ENCODE measurements around the gene OR2Z1. TPM values are rescaled to one million over a fixed set of nuclear protein-coding genes. Genes with fewer than 3 reads are reported as not detected.
"Not testable (repeated sequence)": the region's sequence is repeated elsewhere in the genome, so short reads cannot be mapped to it uniquely, and the experiment has no call there.

OR2Z1 gene
- total and polyA plus RNA-seq, 12 donors = not detected

GRCh38 chr19:8722032-8722431 is 598 bp downstream of the OR2Z1 start:
- no peak overlapping the region for H3K27ac ChIP-seq
- H3K9me3 ChIP-seq (replicated peaks in 1 of 3) = no peaks in the 10 kb centered on the region
- WGBS, 4 donors = 33 to 47% (median 40%) methylated on average over 2 of the region's 2 CpGs
- H3K36me3 ChIP-seq (replicated peaks in 1 of 2) = no peaks in the 10 kb centered on the region
- no peaks in the 10 kb centered on the region for H3K27me3 ChIP-seq
- H3K4me3 ChIP-seq = no peak overlapping the region
- no peaks in the 10 kb centered on the region for H3K4me1 ChIP-seq (replicated peaks in 1 of 2)
- intact Hi-C loops (cut with DNase I) = no loop called here
- no peak for TF ChIP-seq POLR2A (IDR thresholded peaks at IDR 0.05)
- TF ChIP-seq CTCF (IDR thresholded peaks at IDR 0.05) = no peak
- no peak for DNase-seq

- no peak for DNase-seq
- Histone ChIP-seq H3K4me1 (replicated peaks in 1 of 2) (no peaks in the 10 kb centered on the region), H3K36me3 (replicated peaks in 1 of 2) (no peaks in the 10 kb centered on the region), H3K9me3 (replicated peaks in 1 of 3) (no peaks in the 10 kb centered on the region), H3K27ac (no peak overlapping the region), H3K27me3 (no peaks in the 10 kb centered on the region), H3K4me3 (no peak overlapping the region)
- intact Hi-C loops (cut with DNase I) = no loop called here
- TF ChIP-seq CTCF (IDR thresholded peaks at IDR 0.05) (no peak), POLR2A (IDR thresholded peaks at IDR 0.05) (no peak)
- WGBS, 4 donors = 49 to 59% (median 53%) methylated on average over 3 of the region's 3 CpGs
These were observed 2.8 kb downstream of the OR2Z1 start for GRCh38 chr19:8724276-8724675.

GRCh38 chr19:8731428-8732169 is 10.2 kb downstream of the OR2Z1 start:
- H3K4me3 ChIP-seq = no peak overlapping the region
- DNase-seq = no peak
- 52 to 68% (median 57%) methylated on average over 19 of the region's 19 CpGs for WGBS, 4 donors
- intact Hi-C loops (cut with DNase I) = no loop called here
- H3K4me1 ChIP-seq (replicated peaks in 1 of 2) = no peaks in the 10 kb centered on the region
- H3K27me3 ChIP-seq = no peaks in the 10 kb centered on the region
- no peak overlapping the region for H3K27ac ChIP-seq
- no peaks in the 10 kb centered on the region for H3K36me3 ChIP-seq (replicated peaks in 1 of 2)
- TF ChIP-seq POLR2A (IDR thresholded peaks at IDR 0.05) (no peak), CTCF (IDR thresholded peaks at IDR 0.05) (no peak)
- H3K9me3 ChIP-seq (replicated peaks in 1 of 3) = no peaks in the 10 kb centered on the region

GRCh38 chr19:8738377-8738776 is 16.9 kb downstream of the OR2Z1 start:
- no peak overlapping the region for H3K4me3 ChIP-seq
- TF ChIP-seq CTCF (IDR thresholded peaks at IDR 0.05) = no peak
- TF ChIP-seq POLR2A (IDR thresholded peaks at IDR 0.05) = no peak
- no peaks in the 10 kb centered on the region for H3K36me3 ChIP-seq (replicated peaks in 1 of 2)
- H3K27ac ChIP-seq = no peak overlapping the region
- no peaks in the 10 kb centered on the region for H3K4me1 ChIP-seq (replicated peaks in 1 of 2)
- no peak for DNase-seq
- H3K27me3 ChIP-seq = no peaks in the 10 kb centered on the region
- intact Hi-C loops (cut with DNase I) = no loop called here
- WGBS, 4 donors = 77 to 90% (median 82%) methylated on average over 8 of the region's 8 CpGs
- no peaks in the 10 kb centered on the region for H3K9me3 ChIP-seq (replicated peaks in 1 of 3)

GRCh38 chr19:8739291-8740065 is 18.0 kb downstream of the OR2Z1 start:
- H3K4me1 ChIP-seq (replicated peaks in 1 of 2); DNase-seq; H3K27ac ChIP-seq; H3K27me3 ChIP-seq; H3K4me3 ChIP-seq; H3K36me3 ChIP-seq (replicated peaks in 1 of 2); intact Hi-C loops (cut with DNase I); H3K9me3 ChIP-seq (replicated peaks in 1 of 3): not testable (repeated sequence)
- WGBS, 4 donors = 88 to 91% (median 91%) methylated on average over 5 to 44 of the region's 55 CpGs

GRCh38 chr19:8767257-8767656 is 45.8 kb downstream of the OR2Z1 start:
- H3K9me3 ChIP-seq (replicated peaks in 1 of 3); H3K4me1 ChIP-seq (replicated peaks in 1 of 2); H3K27ac ChIP-seq; H3K27me3 ChIP-seq; H3K36me3 ChIP-seq (replicated peaks in 1 of 2); DNase-seq; H3K4me3 ChIP-seq; intact Hi-C loops (cut with DNase I): not testable (repeated sequence)
- 79 to 82% (median 79%) methylated on average over 5 of the region's 11 CpGs; no CpG with 5 or more reads in 1 of the 4 donors for WGBS, 4 donors

GRCh38 chr19:8769265-8769664 is 47.8 kb downstream of the OR2Z1 start:
- H3K36me3 ChIP-seq (replicated peaks in 1 of 2); H3K4me3 ChIP-seq; H3K27ac ChIP-seq; H3K27me3 ChIP-seq; DNase-seq; H3K4me1 ChIP-seq (replicated peaks in 1 of 2); H3K9me3 ChIP-seq (replicated peaks in 1 of 3); intact Hi-C loops (cut with DNase I): not testable (repeated sequence)
- WGBS, 4 donors = 83 to 88% (median 85%) methylated on average over 3 to 4 of the region's 8 CpGs
